Measurements from ENCODE around the gene SARS1.

Gene SARS1

DNA sequence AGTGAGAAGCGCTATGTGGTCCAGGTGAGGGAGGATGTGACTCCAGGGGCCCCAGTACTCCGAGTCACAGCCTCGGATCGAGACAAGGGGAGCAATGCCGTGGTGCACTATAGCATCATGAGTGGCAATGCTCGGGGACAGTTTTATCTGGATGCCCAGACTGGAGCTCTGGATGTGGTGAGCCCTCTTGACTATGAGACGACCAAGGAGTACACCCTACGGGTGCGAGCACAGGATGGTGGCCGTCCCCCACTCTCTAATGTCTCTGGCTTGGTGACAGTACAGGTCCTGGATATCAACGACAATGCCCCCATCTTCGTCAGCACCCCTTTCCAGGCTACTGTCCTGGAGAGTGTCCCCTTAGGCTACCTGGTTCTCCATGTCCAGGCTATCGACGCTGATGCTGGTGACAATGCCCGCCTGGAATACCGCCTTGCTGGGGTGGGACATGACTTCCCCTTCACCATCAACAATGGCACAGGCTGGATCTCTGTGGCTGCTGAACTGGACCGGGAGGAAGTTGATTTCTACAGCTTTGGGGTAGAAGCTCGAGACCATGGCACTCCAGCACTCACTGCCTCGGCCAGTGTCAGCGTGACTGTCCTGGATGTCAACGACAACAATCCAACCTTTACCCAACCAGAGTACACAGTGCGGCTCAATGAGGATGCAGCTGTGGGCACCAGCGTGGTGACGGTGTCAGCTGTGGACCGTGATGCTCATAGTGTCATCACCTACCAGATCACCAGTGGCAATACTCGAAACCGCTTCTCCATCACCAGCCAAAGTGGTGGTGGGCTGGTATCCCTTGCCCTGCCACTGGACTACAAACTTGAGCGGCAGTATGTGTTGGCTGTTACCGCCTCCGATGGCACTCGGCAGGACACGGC, 37.8 kb downstream of the SARS1 start:
- no peak for DNase-seq

DNA sequence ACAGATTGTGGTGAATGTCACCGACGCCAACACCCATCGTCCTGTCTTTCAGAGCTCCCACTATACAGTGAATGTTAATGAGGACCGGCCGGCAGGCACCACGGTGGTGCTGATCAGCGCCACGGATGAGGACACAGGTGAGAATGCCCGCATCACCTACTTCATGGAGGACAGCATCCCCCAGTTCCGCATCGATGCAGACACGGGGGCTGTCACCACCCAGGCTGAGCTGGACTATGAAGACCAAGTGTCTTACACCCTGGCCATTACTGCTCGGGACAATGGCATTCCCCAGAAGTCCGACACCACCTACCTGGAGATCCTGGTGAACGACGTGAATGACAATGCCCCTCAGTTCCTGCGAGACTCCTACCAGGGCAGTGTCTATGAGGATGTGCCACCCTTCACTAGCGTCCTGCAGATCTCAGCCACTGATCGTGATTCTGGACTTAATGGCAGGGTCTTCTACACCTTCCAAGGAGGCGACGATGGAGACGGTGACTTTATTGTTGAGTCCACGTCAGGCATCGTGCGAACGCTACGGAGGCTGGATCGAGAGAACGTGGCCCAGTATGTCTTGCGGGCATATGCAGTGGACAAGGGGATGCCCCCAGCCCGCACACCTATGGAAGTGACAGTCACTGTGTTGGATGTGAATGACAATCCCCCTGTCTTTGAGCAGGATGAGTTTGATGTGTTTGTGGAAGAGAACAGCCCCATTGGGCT, 38.6 kb downstream of the SARS1 start:
- DNase-seq: no peak

DNA sequence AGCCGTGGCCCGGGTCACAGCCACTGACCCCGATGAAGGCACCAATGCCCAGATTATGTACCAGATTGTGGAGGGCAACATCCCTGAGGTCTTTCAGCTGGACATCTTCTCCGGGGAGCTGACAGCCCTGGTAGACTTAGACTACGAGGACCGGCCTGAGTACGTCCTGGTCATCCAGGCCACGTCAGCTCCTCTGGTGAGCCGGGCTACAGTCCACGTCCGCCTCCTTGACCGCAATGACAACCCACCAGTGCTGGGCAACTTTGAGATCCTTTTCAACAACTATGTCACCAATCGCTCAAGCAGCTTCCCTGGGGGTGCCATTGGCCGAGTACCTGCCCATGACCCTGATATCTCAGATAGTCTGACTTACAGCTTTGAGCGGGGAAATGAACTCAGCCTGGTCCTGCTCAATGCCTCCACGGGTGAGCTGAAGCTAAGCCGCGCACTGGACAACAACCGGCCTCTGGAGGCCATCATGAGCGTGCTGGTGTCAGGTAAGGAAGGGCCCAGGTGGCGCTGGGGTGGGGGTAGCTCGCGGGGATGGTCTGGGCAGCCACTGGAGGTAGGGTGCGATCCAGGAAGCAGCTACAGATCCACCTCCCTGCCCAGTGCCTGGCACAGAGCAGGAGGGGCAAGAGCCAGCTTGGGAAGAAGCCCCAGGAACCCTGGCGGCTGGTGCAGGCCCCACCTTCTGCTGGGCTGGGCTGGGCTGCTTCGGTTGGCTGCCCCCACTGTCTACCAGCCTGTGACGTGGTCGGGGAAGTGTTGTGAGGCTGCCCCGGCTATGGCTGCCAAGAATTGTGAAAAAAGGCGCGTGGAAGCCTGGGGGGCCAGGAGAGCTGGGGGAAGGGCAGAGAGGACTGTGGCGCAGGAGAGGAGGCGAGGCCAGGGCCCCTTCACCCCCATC, 39.4 kb downstream of the SARS1 start:
- peak; percentile 26 for DNase-seq

DNA sequence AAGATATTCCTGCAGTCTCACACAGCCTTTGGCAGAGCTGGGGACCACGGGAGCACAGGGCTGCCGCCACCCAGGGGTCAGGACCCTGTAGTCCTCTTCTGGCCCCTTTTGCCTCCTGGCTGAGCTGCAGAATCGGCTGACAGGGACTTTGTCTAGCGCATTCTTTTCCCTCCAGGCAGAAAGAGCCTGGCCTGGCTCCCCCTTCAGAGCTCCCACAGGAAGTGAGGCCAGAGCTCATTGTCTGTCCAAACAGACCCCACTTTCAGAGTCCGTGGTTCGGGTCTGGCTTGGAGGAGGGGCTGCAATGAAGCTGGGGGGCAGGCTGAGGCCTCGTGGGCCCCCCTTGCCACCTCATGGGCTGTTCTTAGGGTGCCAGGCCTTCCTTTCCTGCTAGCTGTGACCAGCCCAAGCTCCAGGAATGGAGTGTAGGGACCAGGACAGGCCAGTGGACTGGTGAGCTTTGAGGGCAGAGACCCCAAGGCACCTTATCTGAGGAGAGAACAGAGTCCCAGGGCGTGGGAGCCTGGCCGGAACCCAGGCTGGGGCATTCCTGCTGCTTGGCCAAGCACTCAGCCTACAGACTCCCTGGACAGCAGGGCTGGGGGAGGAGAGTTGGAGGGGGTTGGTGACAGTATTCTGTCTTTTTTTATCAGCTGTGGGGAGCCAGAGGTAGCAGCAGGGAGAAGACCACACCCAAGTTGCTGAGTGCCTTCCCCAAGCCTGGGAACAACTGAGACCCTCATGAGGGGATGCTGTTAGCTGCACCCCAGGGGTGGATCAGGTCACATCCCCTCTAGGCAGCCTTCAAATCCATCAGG, 40.3 kb downstream of the SARS1 start:
- DNase-seq: peak; percentile 9

GRCh38 chr1:109254621-109255096, 40.9 kb downstream of the SARS1 start:
- DNase-seq: no peak

GRCh38 chr1:109255097-109255651, 41.5 kb downstream of the SARS1 start:
- peak; percentile 7 for DNase-seq

GRCh38 chr1:109255678-109256077, 42.0 kb downstream of the SARS1 start:
- DNase-seq: no peak

GRCh38 chr1:109256085-109256484, 42.4 kb downstream of the SARS1 start:
- DNase-seq: no peak

DNA sequence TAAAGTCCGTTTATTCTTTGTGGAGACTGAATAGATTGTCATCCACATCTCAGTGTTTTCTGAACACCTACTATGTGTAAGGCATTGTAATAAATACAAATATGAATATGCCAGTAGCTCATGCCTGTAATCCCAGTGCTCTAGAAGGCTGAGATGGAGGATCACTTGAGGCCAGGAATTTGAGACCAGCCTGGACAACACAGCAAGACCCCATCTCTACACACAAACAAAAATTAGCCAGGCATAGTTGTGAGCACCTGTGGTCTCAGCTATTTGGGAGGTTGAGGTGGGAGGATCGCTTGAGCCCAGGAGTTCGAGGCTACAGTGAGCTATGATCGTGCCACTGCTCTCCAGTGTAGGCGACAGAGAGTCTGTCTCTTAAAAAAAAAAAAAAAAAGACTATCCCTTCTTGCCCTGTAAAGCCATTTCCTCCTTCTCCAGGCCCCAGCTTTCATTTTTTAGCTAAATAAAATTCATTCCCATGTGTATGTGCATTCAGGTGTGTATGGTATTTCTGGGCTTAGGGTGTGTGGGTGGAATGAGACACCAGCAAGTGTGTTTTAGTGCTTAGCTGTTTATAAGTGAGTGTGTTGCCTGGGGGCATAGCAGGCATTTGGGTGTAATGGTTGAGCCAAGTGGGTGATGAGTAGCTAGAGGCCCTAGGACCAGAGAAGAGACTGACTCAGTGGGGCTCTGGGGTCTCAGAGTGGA, 43.4 kb downstream of the SARS1 start:
- no peak for DNase-seq

GRCh38 chr1:109257682-109258421, 44.1 kb downstream of the SARS1 start:
- DNase-seq: no peak

DNA sequence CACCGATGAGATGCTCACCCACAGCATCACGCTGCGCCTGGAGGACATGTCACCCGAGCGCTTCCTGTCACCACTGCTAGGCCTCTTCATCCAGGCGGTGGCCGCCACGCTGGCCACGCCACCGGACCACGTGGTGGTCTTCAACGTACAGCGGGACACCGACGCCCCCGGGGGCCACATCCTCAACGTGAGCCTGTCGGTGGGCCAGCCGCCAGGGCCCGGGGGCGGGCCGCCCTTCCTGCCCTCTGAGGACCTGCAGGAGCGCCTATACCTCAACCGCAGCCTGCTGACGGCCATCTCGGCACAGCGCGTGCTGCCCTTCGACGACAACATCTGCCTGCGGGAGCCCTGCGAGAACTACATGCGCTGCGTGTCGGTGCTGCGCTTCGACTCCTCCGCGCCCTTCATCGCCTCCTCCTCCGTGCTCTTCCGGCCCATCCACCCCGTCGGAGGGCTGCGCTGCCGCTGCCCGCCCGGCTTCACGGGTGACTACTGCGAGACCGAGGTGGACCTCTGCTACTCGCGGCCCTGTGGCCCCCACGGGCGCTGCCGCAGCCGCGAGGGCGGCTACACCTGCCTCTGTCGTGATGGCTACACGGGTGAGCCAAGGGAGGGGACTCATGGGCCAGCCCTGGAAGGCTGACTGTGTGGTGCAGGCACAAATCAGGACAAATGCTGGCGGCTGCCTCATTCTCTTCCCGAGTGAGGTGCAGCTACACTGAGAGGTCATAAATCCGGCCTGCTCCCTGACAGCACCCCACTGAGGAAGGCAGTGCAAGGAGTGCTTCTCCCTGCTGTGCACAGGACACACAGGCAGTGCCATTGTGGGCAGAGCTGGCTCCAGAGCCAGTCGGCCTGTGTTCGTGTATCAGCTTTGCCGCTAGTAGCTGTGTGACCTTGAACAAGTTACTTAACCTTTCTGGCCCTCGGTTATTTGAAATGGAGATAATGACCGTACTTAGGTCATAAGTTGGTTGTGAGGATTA, 45.1 kb downstream of the SARS1 start:
- DNase-seq: no peak

- no peak for DNase-seq
Observed at GRCh38 chr1:109259674-109260557, 46.2 kb downstream of the SARS1 start.

GRCh38 chr1:109261006-109261405, 47.3 kb downstream of the SARS1 start:
- no peak for DNase-seq

DNA sequence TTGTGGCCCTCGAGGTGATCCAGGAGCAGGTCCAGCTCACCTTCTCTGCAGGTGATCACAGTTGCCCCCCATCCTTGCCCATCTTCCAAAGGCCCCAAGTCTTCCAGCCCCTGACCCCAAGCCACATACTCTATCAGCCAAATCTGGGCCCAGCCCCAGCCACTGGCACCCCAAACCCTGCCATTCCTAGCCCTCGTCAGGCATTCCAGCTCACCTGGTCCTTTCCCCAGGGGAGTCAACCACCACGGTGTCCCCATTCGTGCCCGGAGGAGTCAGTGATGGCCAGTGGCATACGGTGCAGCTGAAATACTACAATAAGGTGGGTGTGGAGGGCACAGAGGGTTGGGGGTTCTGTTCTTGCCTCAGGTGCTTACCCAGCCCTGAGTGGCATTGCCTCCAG, 47.9 kb downstream of the SARS1 start:
- DNase-seq: no peak

DNA sequence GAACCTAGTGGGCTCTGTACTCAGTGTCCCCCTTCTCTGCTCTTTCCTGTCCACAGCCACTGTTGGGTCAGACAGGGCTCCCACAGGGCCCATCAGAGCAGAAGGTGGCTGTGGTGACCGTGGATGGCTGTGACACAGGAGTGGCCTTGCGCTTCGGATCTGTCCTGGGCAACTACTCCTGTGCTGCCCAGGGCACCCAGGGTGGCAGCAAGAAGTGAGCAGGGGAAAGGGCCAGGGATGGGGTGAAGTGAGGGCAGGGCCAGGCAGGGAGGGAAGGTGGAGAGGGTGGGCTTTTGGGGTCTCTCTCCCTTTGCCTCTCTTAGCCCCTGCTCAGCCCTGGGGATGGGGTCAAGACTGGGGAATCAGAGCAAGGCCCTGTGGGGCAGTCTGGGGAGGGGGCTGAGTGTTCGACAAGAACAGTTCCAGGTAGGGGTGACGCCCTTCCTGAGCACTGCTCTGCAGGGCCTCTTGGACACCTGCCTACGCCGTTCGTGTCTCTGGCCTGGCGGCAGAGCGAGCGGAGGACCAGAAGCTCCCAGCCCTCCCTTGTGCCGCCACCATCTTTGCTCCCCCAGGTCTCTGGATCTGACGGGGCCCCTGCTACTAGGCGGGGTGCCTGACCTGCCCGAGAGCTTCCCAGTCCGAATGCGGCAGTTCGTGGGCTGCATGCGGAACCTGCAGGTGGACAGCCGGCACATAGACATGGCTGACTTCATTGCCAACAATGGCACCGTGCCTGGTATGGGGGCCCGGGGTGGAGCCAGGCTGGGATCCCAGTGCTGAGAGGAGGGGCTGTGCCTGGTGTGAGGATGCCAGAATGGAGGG, 48.7 kb downstream of the SARS1 start:
- DNase-seq: no peak

- no peak for DNase-seq
Observed at GRCh38 chr1:109263234-109263596, 49.5 kb downstream of the SARS1 start.
